ENCODE results near the gene P2RY6. TPM values are rescaled to one million over a fixed set of nuclear protein-coding genes. Genes with fewer than 3 reads are reported as not detected.

P2RY6 gene
- total RNA-seq, 2 experiments from 2014 or later = not detected

DNA sequence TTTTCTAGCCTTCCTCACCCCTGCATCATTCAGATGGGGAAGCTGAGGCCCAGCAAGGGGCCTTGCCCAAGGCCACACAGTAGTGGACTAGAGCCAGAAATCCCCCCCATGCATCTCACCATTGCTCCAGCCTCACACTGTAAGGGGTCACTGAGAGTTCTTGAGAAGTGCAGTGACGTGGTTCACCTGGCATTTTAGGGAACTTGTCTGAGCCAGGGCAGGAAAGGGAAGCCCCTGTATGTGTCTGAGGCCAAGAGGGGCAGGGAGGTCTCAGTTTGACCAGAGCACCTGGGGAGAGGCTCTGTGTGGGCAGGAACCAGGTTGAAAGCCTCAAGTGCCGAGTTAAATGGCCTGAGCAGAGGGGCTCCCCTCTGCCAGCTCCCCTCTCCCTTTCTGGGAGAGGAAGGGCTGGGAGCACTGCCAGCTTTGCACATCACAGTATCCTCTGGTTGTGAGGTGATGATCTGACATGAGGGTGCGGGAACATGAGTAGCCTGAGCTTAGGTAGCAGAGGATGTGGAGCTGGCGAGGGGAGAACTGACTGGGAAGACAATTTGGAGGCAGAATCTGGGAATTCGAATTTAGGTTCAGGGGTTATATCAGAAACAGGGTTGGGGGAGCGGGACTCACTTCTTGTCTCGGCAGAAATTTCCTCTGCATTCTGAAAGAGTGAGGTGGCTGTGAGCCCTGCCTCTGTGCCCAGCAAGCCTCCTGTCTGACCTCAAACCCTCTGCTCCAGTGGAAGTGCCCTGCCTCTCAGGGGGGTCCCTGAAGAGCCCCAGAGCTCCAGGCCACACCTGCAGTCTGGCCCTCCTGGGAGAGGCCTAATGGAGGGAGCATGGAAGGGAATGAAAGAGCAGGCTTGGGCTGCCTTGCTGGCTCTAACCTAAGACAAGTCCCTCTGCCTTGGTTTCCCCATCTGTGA is 50.5 kb downstream of the P2RY6 start:
- no peaks in the 10 kb centered on the region for H3K36me3 ChIP-seq (ENCODE audit: insufficient read depth, low read length)
- H3K4me1 Mint-ChIP-seq (ENCODE audit: low read depth) = peaks cover 10% of the 10 kb centered on the region
- H3K27ac Mint-ChIP-seq = no peak overlapping the region
- CTCF ChIA-PET = no interaction called here
- POLR2A ChIA-PET = no interaction called here
- intact Hi-C loops (cut with DNase I, micrococcal nuclease) = no loop called here
- no peak overlapping the region for H3K4me3 Mint-ChIP-seq
- TF ChIP-seq, protein P1, sequence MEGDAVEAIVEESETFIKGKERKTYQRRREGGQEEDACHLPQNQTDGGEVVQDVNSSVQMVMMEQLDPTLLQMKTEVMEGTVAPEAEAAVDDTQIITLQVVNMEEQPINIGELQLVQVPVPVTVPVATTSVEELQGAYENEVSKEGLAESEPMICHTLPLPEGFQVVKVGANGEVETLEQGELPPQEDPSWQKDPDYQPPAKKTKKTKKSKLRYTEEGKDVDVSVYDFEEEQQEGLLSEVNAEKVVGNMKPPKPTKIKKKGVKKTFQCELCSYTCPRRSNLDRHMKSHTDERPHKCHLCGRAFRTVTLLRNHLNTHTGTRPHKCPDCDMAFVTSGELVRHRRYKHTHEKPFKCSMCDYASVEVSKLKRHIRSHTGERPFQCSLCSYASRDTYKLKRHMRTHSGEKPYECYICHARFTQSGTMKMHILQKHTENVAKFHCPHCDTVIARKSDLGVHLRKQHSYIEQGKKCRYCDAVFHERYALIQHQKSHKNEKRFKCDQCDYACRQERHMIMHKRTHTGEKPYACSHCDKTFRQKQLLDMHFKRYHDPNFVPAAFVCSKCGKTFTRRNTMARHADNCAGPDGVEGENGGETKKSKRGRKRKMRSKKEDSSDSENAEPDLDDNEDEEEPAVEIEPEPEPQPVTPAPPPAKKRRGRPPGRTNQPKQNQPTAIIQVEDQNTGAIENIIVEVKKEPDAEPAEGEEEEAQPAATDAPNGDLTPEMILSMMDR (IDR thresholded peaks at IDR 0.05) = no peak
- no peak for ATAC-seq (ENCODE audit: poor library complexity)
- no peaks in the 10 kb centered on the region for H3K9me3 ChIP-seq (ENCODE audit: control insufficient read depth in 1 of 2, insufficient read depth in 1 of 2, low read length in 2 of 2)
- H3K4me3 ChIP-seq (ENCODE audit: low read length) = no peak overlapping the region
- DNase-seq = no peak
- no peaks in the 10 kb centered on the region for H3K27me3 Mint-ChIP-seq
- H3K27me3 ChIP-seq (ENCODE audit: control insufficient read depth in 1 of 2, insufficient read depth in 2 of 2, low read length in 2 of 2) = no peaks in the 10 kb centered on the region
- no peaks in the 10 kb centered on the region for H3K36me3 Mint-ChIP-seq (ENCODE audit: low read depth)
- no peaks in the 10 kb centered on the region for H3K9me3 Mint-ChIP-seq
- H3K4me1 ChIP-seq (ENCODE audit: insufficient read depth, low read length) = peaks cover 5% of the 10 kb centered on the region
- no peak overlapping the region for H3K27ac ChIP-seq (ENCODE audit: low read depth in 1 of 2, low read length in 2 of 2)

- no peak overlapping the region for H3K4me3 ChIP-seq (ENCODE audit: low read length)
- no peaks in the 10 kb centered on the region for H3K9me3 ChIP-seq (ENCODE audit: control insufficient read depth in 1 of 2, insufficient read depth in 1 of 2, low read length in 2 of 2)
- ChIA-PET POLR2A (no interaction called here), CTCF (no interaction called here)
- no peak overlapping the region for H3K4me3 Mint-ChIP-seq
- DNase-seq = no peak
- intact Hi-C loops (cut with DNase I, micrococcal nuclease) = no loop called here
- no peak overlapping the region for H3K27ac ChIP-seq (ENCODE audit: low read depth in 1 of 2, low read length in 2 of 2)
- ATAC-seq (ENCODE audit: poor library complexity) = no peak
- no peaks in the 10 kb centered on the region for H3K36me3 Mint-ChIP-seq (ENCODE audit: low read depth)
- no peaks in the 10 kb centered on the region for H3K27me3 ChIP-seq (ENCODE audit: control insufficient read depth in 1 of 2, insufficient read depth in 2 of 2, low read length in 2 of 2)
- H3K36me3 ChIP-seq (ENCODE audit: insufficient read depth, low read length) = no peaks in the 10 kb centered on the region
- H3K4me1 ChIP-seq (ENCODE audit: insufficient read depth, low read length) = peaks cover 5% of the 10 kb centered on the region
- no peak overlapping the region for H3K27ac Mint-ChIP-seq
- TF ChIP-seq, protein P1 (IDR thresholded peaks at IDR 0.05) = no peak
- peaks cover 10% of the 10 kb centered on the region for H3K4me1 Mint-ChIP-seq (ENCODE audit: low read depth)
- no peaks in the 10 kb centered on the region for H3K27me3 Mint-ChIP-seq
- H3K9me3 Mint-ChIP-seq = no peaks in the 10 kb centered on the region
Observed at GRCh38 chr11:73323464-73323863, 51.3 kb downstream of the P2RY6 start.

DNA sequence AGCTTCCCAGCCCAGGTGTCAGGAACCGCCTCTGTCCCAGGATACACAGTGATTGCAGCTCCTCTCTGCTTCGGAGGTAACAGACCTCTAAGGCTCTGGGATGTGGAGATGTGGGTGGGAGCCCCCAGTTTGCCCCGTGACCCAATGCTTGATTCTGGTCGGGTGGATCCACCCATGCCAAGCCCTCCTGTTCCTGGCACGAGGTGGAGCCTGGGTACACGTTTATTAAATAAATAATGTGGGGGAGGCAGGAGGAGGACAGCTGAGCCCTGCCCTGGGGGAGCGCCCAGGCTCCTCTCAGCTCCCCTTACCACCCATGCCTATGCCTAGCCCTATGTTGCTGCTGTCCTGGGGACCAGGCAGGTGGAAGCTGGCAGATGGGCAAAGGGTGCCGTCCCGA is 52.0 kb downstream of the P2RY6 start:
- DNase-seq = no peak
- Histone ChIP-seq H3K27ac (ENCODE audit: low read depth in 1 of 2, low read length in 2 of 2) (no peak overlapping the region), H3K36me3 (ENCODE audit: insufficient read depth, low read length) (no peaks in the 10 kb centered on the region), H3K4me3 (ENCODE audit: low read length) (no peak overlapping the region), H3K4me1 (ENCODE audit: insufficient read depth, low read length) (peaks cover 5% of the 10 kb centered on the region), H3K27me3 (ENCODE audit: control insufficient read depth in 1 of 2, insufficient read depth in 2 of 2, low read length in 2 of 2) (no peaks in the 10 kb centered on the region), H3K9me3 (ENCODE audit: control insufficient read depth in 1 of 2, insufficient read depth in 1 of 2, low read length in 2 of 2) (no peaks in the 10 kb centered on the region)
- Mint-ChIP-seq H3K4me1 (ENCODE audit: low read depth) (peaks cover 10% of the 10 kb centered on the region), H3K9me3 (no peaks in the 10 kb centered on the region), H3K27me3 (no peaks in the 10 kb centered on the region), H3K4me3 (no peak overlapping the region), H3K36me3 (ENCODE audit: low read depth) (no peaks in the 10 kb centered on the region), H3K27ac (no peak overlapping the region)
- ATAC-seq (ENCODE audit: poor library complexity) = no peak
- intact Hi-C loops (cut with DNase I, micrococcal nuclease) = no loop called here
- POLR2A ChIA-PET = no interaction called here
- TF ChIP-seq, protein P1 (IDR thresholded peaks at IDR 0.05) = no peak
- CTCF ChIA-PET = no interaction called here
